Kasumi-1 (cell line): ENCODE data around the gene SCD5.
A peak's percentile ranks its signal among the peaks of the same experiment; 100 is the strongest.

Source experiments
- DNase-seq, 2 experiments: peaks; one replicate each; lab custom pipeline; 2025; lab: John Stamatoyannopoulos, UW

The SCD5 gene

GRCh38 chr4:82691431-82691830 is 107.2 kb downstream of the SCD5 start:
- no peak for DNase-seq

- no peak for DNase-seq
Measured at GRCh38 chr4:82688091-82688795, 110.4 kb downstream of the SCD5 start.

GRCh38 chr4:82687531-82687930 is 111.1 kb downstream of the SCD5 start:
- DNase-seq, result no peak

GRCh38 chr4:82681754-82682153 is 116.8 kb downstream of the SCD5 start:
- peak in 1 of 2 experiments; percentile 29 for DNase-seq

- DNase-seq, result peak in 1 of 2 experiments; percentile 17
Measured at GRCh38 chr4:82680834-82681233, 117.8 kb downstream of the SCD5 start.

- DNase-seq, result no peak
Measured at GRCh38 chr4:82679531-82679930, 119.1 kb downstream of the SCD5 start.

- DNase-seq, result no peak
Measured at GRCh38 chr4:82678051-82678450, 120.5 kb downstream of the SCD5 start.

- DNase-seq, result no peak
Measured at GRCh38 chr4:82677327-82677726, 121.3 kb downstream of the SCD5 start.

- no peak for DNase-seq
Measured at GRCh38 chr4:82667761-82668480, 130.7 kb downstream of the SCD5 start.

- DNase-seq, result no peak
Measured at GRCh38 chr4:82666970-82667665, 131.5 kb downstream of the SCD5 start.

- DNase-seq, result no peak
Measured at GRCh38 chr4:82661181-82661992, 137.2 kb downstream of the SCD5 start.

- peak; percentile 87 to 89 for DNase-seq
Measured at GRCh38 chr4:82652062-82652461, 146.5 kb downstream of the SCD5 start.

GRCh38 chr4:82650868-82651267 is 147.7 kb downstream of the SCD5 start:
- DNase-seq, result no peak

- DNase-seq, result no peak
Measured at GRCh38 chr4:82648356-82648755, 150.2 kb downstream of the SCD5 start.

- no peak for DNase-seq
Measured at GRCh38 chr4:82645936-82646565, 152.5 kb downstream of the SCD5 start.

GRCh38 chr4:82644734-82645126 is 153.9 kb downstream of the SCD5 start:
- DNase-seq, result no peak

- no peak for DNase-seq
Measured at GRCh38 chr4:82643994-82644733, 154.4 kb downstream of the SCD5 start.

- DNase-seq, result peak; percentile 73 to 82
Measured at GRCh38 chr4:82642331-82642730, 156.3 kb downstream of the SCD5 start.

- DNase-seq, result no peak
Measured at GRCh38 chr4:82640540-82640939, 158.1 kb downstream of the SCD5 start.

GRCh38 chr4:82639971-82640370 is 158.6 kb downstream of the SCD5 start:
- no peak for DNase-seq

GRCh38 chr4:82638479-82638878 is 160.1 kb downstream of the SCD5 start:
- DNase-seq, result peak; percentile 16 to 31
